ENCODE measurements around the gene MTHFD2.
A peak's percentile ranks its signal among the peaks of the same experiment; 100 is the strongest.

Gene MTHFD2

DNA sequence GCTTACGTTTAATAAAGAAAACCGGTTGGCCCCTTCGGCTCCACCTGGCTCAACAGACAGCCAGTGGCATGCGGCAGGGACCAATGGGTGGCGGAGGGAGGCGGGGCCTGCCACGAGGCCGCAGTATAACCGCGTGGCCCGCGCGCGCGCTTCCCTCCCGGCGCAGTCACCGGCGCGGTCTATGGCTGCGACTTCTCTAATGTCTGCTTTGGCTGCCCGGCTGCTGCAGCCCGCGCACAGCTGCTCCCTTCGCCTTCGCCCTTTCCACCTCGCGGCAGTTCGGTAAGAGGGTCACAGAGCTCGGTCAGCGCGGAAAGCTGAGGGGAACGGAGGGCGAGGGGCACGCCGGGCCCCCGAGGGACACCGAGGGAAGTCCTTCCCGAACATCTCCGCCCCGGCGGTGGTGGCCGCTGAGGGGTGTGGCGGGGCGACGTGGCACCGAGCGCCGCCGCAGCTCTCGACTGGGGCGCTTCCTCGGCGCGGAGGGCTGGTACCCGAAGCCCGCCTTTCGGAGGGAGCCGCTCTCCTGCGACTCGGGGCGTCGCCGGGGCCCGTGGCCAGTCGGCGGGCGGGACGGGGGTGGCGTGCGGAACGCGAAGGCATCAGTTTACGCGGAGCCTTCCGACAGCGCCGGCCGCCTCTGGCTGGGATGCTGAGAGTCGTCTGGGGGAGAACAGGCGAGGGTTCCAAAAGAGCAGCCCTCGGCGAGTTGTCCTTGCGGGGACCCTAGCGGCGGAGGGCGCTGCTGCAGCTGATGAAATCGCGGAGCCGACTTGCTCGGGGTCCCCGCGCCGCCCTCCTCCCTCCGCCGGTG, at the start of gene MTHFD2:
Gene MTHFD2 (plus strand): TSS at position 155 of the 814 bp plus-strand sequence. CDS start 27 bp downstream, at position 182.
- peak within 1 kb of the TSS; percentile 72 to 84 (median 75) for H3K4me3 ChIP-seq (ENCODE audit: low read depth in 1 of 5, low read length in 5 of 5)
- peak within 1 kb of the TSS; percentile 60 for H3K27ac ChIP-seq (ENCODE audit: low read depth, low read length)
- H3K4me1 ChIP-seq (ENCODE audit: control insufficient read depth in 5 of 5, insufficient read depth in 5 of 5, low read length in 5 of 5): peaks cover 0 to 25% (median 19%) of the 10 kb centered on the region in 5 donors
- peak within 1 kb of the TSS in 4 of 5 donors; percentile 4 to 75 (median 67) for H3K9ac ChIP-seq (ENCODE audit: low read length in 5 of 5)
- no peaks in the 10 kb centered on the region for H3K36me3 ChIP-seq (ENCODE audit: control insufficient read depth in 5 of 5, insufficient read depth in 5 of 5, low read length in 5 of 5)
- H3K9me3 ChIP-seq (ENCODE audit: control insufficient read depth in 5 of 5, low read length in 5 of 5): no peaks in the 10 kb centered on the region
- H3K27me3 ChIP-seq (ENCODE audit: control insufficient read depth in 5 of 5, insufficient read depth in 4 of 5, low read length in 5 of 5): peaks cover 0 to 5% (median 0%) of the 10 kb centered on the region in 5 donors

DNA sequence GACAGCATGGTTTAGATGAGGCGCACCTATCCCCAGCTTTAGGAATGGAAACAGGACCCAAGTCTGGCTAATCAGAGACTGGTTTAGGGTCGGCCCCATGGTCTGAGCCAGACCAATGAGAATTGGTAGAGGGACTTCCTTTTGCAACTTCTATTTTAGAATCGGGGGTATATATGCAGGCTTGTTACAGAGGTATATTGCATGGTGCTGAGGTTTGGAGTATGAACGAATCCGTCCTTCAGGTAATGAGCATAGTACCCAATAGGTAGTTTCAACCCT, 49.2 kb upstream of the MTHFD2 start:
- Histone ChIP-seq H3K36me3 (ENCODE audit: control insufficient read depth in 5 of 5, insufficient read depth in 5 of 5, low read length in 5 of 5) (peaks cover 5 to 31% (median 15%) of the 10 kb centered on the region in 5 donors), H3K9me3 (ENCODE audit: control insufficient read depth in 5 of 5, low read length in 5 of 5) (no peaks in the 10 kb centered on the region), H3K27me3 (ENCODE audit: control insufficient read depth in 5 of 5, insufficient read depth in 4 of 5, low read length in 5 of 5) (no peaks in the 10 kb centered on the region), H3K4me3 (ENCODE audit: low read depth in 1 of 5, low read length in 5 of 5) (no peak overlapping the region), H3K4me1 (ENCODE audit: control insufficient read depth in 5 of 5, insufficient read depth in 5 of 5, low read length in 5 of 5) (peaks cover 8 to 24% (median 21%) of the 10 kb centered on the region in 5 donors), H3K9ac (ENCODE audit: low read length in 5 of 5) (no peak overlapping the region), H3K27ac (ENCODE audit: low read depth, low read length) (no peak overlapping the region)

DNA sequence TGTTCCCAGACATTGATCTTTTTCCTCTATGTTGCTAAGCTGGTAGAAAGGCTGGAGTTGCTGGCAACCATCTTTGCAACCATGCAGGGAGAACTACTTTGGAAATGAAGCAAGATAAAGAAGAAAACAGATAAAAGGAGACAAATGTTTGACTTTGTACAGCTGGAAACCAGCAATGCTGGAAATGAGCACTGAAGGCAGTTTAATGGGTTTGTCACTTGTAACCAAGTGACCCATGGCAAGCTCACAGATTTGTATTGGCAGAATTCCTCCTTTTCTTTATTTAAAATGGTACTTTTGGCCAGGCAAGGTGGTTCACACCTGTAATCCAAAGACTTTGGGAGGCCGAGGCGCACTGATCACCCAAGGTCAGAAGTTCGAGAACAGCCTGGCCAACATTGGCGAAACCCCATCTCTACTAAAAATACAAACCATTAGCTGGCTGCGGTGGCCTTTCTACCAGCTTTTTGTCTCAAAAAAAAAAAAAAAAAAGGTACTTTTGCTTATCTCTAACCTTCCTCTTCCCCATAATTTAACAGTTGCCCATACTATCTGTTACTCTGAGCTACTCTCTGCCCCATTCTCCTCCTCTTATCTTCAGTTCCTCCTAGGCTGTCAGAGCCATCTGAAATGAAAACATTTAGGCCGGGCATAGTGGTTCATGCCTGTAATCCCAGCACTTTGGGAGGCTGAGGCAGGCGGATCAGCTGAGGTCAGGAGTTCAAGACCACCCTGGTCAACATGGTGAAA, 48.7 kb upstream of the MTHFD2 start:
- Histone ChIP-seq H3K4me1 (ENCODE audit: control insufficient read depth in 5 of 5, insufficient read depth in 5 of 5, low read length in 5 of 5) (peaks cover 8 to 24% (median 21%) of the 10 kb centered on the region in 5 donors), H3K36me3 (ENCODE audit: control insufficient read depth in 5 of 5, insufficient read depth in 5 of 5, low read length in 5 of 5) (peaks cover 9 to 31% (median 15%) of the 10 kb centered on the region in 5 donors), H3K9me3 (ENCODE audit: control insufficient read depth in 5 of 5, low read length in 5 of 5) (no peaks in the 10 kb centered on the region), H3K9ac (ENCODE audit: low read length in 5 of 5) (no peak overlapping the region), H3K27me3 (ENCODE audit: control insufficient read depth in 5 of 5, insufficient read depth in 4 of 5, low read length in 5 of 5) (no peaks in the 10 kb centered on the region), H3K4me3 (ENCODE audit: low read depth in 1 of 5, low read length in 5 of 5) (no peak overlapping the region), H3K27ac (ENCODE audit: low read depth, low read length) (no peak overlapping the region)

DNA sequence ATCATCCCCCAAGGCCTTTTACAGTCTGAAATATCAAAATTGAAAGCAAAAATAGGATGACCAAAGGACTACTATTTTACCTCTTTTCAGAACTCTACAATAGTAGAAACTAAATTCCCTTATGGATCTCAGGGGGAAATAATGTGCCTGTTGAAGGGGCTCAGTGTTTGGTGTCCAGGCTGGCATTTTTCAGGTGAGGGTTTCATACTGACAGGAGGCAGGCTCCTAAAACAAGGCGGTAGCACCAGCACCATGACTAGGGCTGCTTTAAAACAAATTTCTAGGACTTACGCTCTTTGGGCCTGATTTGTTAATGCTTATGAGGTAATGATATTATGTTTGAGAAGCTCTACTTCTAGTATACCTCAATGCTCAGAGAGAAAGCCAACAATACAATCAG, 45.5 kb upstream of the MTHFD2 start:
- Histone ChIP-seq H3K36me3 (ENCODE audit: control insufficient read depth in 5 of 5, insufficient read depth in 5 of 5, low read length in 5 of 5) (peaks cover 29 to 50% (median 34%) of the 10 kb centered on the region in 5 donors), H3K9me3 (ENCODE audit: control insufficient read depth in 5 of 5, low read length in 5 of 5) (no peaks in the 10 kb centered on the region), H3K27me3 (ENCODE audit: control insufficient read depth in 5 of 5, insufficient read depth in 4 of 5, low read length in 5 of 5) (no peaks in the 10 kb centered on the region), H3K9ac (ENCODE audit: low read length in 5 of 5) (no peak overlapping the region), H3K4me1 (ENCODE audit: control insufficient read depth in 5 of 5, insufficient read depth in 5 of 5, low read length in 5 of 5) (peaks cover 3 to 9% (median 8%) of the 10 kb centered on the region in 5 donors), H3K4me3 (ENCODE audit: low read depth in 1 of 5, low read length in 5 of 5) (no peak overlapping the region), H3K27ac (ENCODE audit: low read depth, low read length) (no peak overlapping the region)

DNA sequence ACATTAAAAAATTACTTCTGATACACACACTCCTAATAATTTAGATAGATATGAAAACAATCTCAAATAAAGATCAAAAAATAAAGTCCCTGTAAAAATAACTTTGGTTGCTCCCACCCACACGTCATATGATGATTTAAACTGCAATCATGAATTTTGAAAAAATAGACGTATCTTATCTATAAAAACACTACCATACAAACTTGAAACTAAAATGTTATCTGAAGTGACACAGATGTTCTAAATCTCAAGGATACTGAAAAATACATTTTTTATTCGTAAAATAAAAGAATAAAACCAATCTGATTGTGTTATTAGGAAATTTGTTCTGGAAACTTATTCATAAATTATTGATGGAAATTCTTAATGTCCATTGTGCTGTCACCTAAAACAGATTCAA, 42.6 kb upstream of the MTHFD2 start:
- H3K27ac ChIP-seq (ENCODE audit: low read depth, low read length): no peak overlapping the region
- no peaks in the 10 kb centered on the region for H3K9me3 ChIP-seq (ENCODE audit: control insufficient read depth in 5 of 5, low read length in 5 of 5)
- H3K4me3 ChIP-seq (ENCODE audit: low read depth in 1 of 5, low read length in 5 of 5): no peak overlapping the region
- H3K4me1 ChIP-seq (ENCODE audit: control insufficient read depth in 5 of 5, insufficient read depth in 5 of 5, low read length in 5 of 5): no peaks in the 10 kb centered on the region
- H3K36me3 ChIP-seq (ENCODE audit: control insufficient read depth in 5 of 5, insufficient read depth in 5 of 5, low read length in 5 of 5): peaks cover 32 to 69% (median 50%) of the 10 kb centered on the region in 5 donors
- H3K9ac ChIP-seq (ENCODE audit: low read length in 5 of 5): no peak overlapping the region
- no peaks in the 10 kb centered on the region for H3K27me3 ChIP-seq (ENCODE audit: control insufficient read depth in 5 of 5, insufficient read depth in 4 of 5, low read length in 5 of 5)

DNA sequence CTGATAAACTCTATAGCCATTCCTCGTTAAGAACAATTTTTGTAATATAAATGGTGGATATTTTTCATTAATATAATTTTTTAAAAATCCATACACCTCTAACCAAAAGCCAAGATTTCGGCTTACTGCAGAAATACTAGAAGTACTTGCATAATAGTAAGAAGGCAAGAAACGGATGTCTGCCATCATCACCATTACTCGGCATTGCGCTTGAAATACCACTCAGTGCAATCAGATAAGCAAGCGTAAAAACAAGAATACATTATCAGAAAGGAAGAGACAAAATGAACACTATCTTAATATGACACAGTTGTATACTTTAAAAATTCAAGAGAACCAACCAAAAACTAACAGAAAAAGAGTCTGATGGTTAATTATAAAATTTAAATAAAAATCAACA, 35.5 kb upstream of the MTHFD2 start:
- no peaks in the 10 kb centered on the region for H3K4me1 ChIP-seq (ENCODE audit: control insufficient read depth in 5 of 5, insufficient read depth in 5 of 5, low read length in 5 of 5)
- H3K4me3 ChIP-seq (ENCODE audit: low read depth in 1 of 5, low read length in 5 of 5): no peak overlapping the region
- H3K36me3 ChIP-seq (ENCODE audit: control insufficient read depth in 5 of 5, insufficient read depth in 5 of 5, low read length in 5 of 5): peaks cover 26 to 83% (median 64%) of the 10 kb centered on the region in 5 donors
- peaks cover 0 to 2% (median 0%) of the 10 kb centered on the region in 5 donors for H3K9me3 ChIP-seq (ENCODE audit: control insufficient read depth in 5 of 5, low read length in 5 of 5)
- no peak overlapping the region for H3K27ac ChIP-seq (ENCODE audit: low read depth, low read length)
- H3K9ac ChIP-seq (ENCODE audit: low read length in 5 of 5): no peak overlapping the region
- no peaks in the 10 kb centered on the region for H3K27me3 ChIP-seq (ENCODE audit: control insufficient read depth in 5 of 5, insufficient read depth in 4 of 5, low read length in 5 of 5)

DNA sequence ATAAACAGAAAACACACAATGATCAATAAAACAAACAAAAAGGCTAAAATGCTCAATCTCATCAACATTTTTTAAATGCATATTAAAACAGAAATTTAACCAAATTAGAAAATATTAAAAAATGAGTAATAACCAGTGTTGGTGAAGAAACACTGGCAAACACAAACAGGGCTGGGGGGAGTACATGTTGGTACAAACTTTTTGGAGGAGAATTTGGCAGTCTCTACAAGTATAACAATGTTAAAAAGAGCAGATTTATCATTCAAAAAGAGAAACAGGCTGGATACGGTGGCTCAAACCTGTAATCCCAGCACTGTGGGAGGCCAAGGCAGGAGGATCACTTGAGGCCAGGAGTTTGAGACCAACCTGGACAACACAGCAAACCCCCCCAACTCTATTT, 33.7 kb upstream of the MTHFD2 start:
- H3K4me3 ChIP-seq (ENCODE audit: low read depth in 1 of 5, low read length in 5 of 5): no peak overlapping the region
- peaks cover 0 to 2% (median 0%) of the 10 kb centered on the region in 5 donors for H3K9me3 ChIP-seq (ENCODE audit: control insufficient read depth in 5 of 5, low read length in 5 of 5)
- H3K27ac ChIP-seq (ENCODE audit: low read depth, low read length): no peak overlapping the region
- no peaks in the 10 kb centered on the region for H3K27me3 ChIP-seq (ENCODE audit: control insufficient read depth in 5 of 5, insufficient read depth in 4 of 5, low read length in 5 of 5)
- no peak overlapping the region for H3K9ac ChIP-seq (ENCODE audit: low read length in 5 of 5)
- peaks cover 27 to 83% (median 63%) of the 10 kb centered on the region in 5 donors for H3K36me3 ChIP-seq (ENCODE audit: control insufficient read depth in 5 of 5, insufficient read depth in 5 of 5, low read length in 5 of 5)
- no peaks in the 10 kb centered on the region for H3K4me1 ChIP-seq (ENCODE audit: control insufficient read depth in 5 of 5, insufficient read depth in 5 of 5, low read length in 5 of 5)

DNA sequence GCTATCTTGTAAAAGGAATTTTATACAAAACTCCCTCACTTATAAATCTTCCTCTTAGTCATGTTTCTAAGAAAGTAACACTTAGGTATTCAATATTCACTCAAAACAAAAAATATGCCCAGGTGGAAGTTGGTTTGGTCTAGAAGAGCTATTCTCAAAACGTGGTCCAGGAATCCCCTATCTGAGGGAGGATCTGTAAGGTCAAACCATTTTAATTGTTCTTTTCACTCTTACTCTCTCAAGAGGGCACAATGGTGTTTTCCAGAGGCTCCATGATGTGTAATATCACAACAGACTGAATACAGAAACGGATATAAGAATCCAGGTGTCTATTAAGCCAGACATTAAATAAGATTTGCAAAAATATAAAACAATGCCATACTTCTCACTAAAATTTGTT, 29.7 kb upstream of the MTHFD2 start:
- H3K9me3 ChIP-seq (ENCODE audit: control insufficient read depth in 5 of 5, low read length in 5 of 5): peaks cover 0 to 2% (median 0%) of the 10 kb centered on the region in 5 donors
- H3K27ac ChIP-seq (ENCODE audit: low read depth, low read length): no peak overlapping the region
- peaks cover 26 to 70% (median 54%) of the 10 kb centered on the region in 5 donors for H3K36me3 ChIP-seq (ENCODE audit: control insufficient read depth in 5 of 5, insufficient read depth in 5 of 5, low read length in 5 of 5)
- H3K4me1 ChIP-seq (ENCODE audit: control insufficient read depth in 5 of 5, insufficient read depth in 5 of 5, low read length in 5 of 5): no peaks in the 10 kb centered on the region
- no peak overlapping the region for H3K9ac ChIP-seq (ENCODE audit: low read length in 5 of 5)
- no peak overlapping the region for H3K4me3 ChIP-seq (ENCODE audit: low read depth in 1 of 5, low read length in 5 of 5)
- H3K27me3 ChIP-seq (ENCODE audit: control insufficient read depth in 5 of 5, insufficient read depth in 4 of 5, low read length in 5 of 5): no peaks in the 10 kb centered on the region

DNA sequence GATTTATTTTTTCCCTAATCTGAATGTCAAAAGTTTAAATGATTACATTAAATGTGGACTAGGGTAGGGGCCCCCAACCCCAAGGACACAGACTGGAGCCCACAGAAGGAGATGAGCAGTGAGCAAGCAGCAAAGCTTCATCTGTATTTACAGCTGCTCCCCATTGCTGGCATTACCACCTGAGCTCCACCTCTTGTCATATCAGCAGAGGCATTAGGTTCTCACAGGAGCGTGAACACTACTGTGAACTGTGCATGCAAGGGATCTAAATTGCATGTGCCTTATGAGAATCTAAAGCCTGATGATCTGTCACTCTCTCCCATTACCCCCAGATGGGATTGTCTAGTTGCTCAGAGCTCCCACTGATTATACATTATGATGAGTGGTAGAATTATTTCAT, 23.5 kb upstream of the MTHFD2 start:
- H3K27ac ChIP-seq (ENCODE audit: low read depth, low read length): no peak overlapping the region
- no peaks in the 10 kb centered on the region for H3K27me3 ChIP-seq (ENCODE audit: control insufficient read depth in 5 of 5, insufficient read depth in 4 of 5, low read length in 5 of 5)
- H3K9me3 ChIP-seq (ENCODE audit: control insufficient read depth in 5 of 5, low read length in 5 of 5): no peaks in the 10 kb centered on the region
- no peak overlapping the region for H3K9ac ChIP-seq (ENCODE audit: low read length in 5 of 5)
- H3K4me1 ChIP-seq (ENCODE audit: control insufficient read depth in 5 of 5, insufficient read depth in 5 of 5, low read length in 5 of 5): peaks cover 5 to 28% (median 24%) of the 10 kb centered on the region in 5 donors
- no peak overlapping the region for H3K4me3 ChIP-seq (ENCODE audit: low read depth in 1 of 5, low read length in 5 of 5)
- H3K36me3 ChIP-seq (ENCODE audit: control insufficient read depth in 5 of 5, insufficient read depth in 5 of 5, low read length in 5 of 5): peaks cover 6 to 17% (median 9%) of the 10 kb centered on the region in 5 donors

DNA sequence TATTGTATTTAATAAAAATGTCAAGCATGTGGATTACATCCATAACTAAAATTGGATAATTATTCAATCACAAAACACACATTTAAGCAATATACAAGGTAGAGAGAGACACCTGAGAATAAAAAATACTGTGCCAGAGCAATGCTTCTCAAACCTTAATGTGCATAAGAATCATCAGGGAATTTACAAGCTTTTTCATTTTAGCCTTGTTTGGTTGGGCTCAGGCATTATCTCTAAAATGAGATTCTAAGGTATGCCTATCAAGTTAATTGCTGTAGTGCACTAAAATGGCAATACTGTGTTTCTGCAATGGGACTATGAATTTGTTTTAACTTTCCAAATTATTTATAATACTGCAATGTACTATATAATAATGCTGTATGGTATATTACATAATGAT, 20.7 kb upstream of the MTHFD2 start:
- Histone ChIP-seq H3K27ac (ENCODE audit: low read depth, low read length) (peak overlapping the region; percentile 92), H3K9ac (ENCODE audit: low read length in 5 of 5) (peak overlapping the region; percentile 73 to 96 (median 88)), H3K36me3 (ENCODE audit: control insufficient read depth in 5 of 5, insufficient read depth in 5 of 5, low read length in 5 of 5) (no peaks in the 10 kb centered on the region), H3K9me3 (ENCODE audit: control insufficient read depth in 5 of 5, low read length in 5 of 5) (no peaks in the 10 kb centered on the region), H3K4me3 (ENCODE audit: low read depth in 1 of 5, low read length in 5 of 5) (peak overlapping the region; percentile 82 to 90 (median 89)), H3K4me1 (ENCODE audit: control insufficient read depth in 5 of 5, insufficient read depth in 5 of 5, low read length in 5 of 5) (peaks cover 5 to 28% (median 24%) of the 10 kb centered on the region in 5 donors), H3K27me3 (ENCODE audit: control insufficient read depth in 5 of 5, insufficient read depth in 4 of 5, low read length in 5 of 5) (no peaks in the 10 kb centered on the region)
